ENCODE data around the gene OPCML.

- TF ChIP-seq CTCF (IDR thresholded peaks at IDR 0.05) (no peak), POLR2A (IDR thresholded peaks at IDR 0.05) (no peak)
These were observed 921.5 kb downstream of the OPCML start for GRCh38 chr11:132610791-132611190.

Data from lower leg skin (tissue), 3 donors.